ENCODE data around the gene DRAXIN.

DNA sequence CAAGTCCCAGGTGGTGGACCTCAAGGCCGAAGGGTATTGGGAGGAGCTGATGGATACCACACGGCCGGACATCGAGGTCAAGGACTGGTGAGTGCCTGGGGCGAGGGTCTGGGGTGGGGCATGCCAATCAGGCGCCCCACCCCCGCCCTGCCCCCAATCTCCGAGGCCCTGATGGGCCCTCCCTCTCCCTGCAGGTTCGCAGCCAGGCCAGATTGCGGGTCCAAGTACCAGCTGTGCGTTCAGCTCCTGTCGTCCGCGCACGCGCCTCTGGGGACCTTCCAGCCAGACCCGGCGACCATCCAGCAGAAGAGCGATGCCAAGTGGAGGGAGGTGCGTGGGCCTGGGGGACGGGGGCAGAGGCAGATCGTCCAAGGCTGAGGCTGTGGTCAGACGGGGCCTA, 33.0 kb upstream of the DRAXIN start:
- TF ChIP-seq, protein P1, sequence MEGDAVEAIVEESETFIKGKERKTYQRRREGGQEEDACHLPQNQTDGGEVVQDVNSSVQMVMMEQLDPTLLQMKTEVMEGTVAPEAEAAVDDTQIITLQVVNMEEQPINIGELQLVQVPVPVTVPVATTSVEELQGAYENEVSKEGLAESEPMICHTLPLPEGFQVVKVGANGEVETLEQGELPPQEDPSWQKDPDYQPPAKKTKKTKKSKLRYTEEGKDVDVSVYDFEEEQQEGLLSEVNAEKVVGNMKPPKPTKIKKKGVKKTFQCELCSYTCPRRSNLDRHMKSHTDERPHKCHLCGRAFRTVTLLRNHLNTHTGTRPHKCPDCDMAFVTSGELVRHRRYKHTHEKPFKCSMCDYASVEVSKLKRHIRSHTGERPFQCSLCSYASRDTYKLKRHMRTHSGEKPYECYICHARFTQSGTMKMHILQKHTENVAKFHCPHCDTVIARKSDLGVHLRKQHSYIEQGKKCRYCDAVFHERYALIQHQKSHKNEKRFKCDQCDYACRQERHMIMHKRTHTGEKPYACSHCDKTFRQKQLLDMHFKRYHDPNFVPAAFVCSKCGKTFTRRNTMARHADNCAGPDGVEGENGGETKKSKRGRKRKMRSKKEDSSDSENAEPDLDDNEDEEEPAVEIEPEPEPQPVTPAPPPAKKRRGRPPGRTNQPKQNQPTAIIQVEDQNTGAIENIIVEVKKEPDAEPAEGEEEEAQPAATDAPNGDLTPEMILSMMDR (IDR thresholded peaks at IDR 0.05), result no peak
- TF ChIP-seq EP300 (IDR thresholded peaks at IDR 0.05) (no peak), POLR2A (IDR thresholded peaks at IDR 0.05; ENCODE audit: low read depth) (no peak)
